ENCODE measurements around the gene ATP8B2.

The ATP8B2 gene

DNA sequence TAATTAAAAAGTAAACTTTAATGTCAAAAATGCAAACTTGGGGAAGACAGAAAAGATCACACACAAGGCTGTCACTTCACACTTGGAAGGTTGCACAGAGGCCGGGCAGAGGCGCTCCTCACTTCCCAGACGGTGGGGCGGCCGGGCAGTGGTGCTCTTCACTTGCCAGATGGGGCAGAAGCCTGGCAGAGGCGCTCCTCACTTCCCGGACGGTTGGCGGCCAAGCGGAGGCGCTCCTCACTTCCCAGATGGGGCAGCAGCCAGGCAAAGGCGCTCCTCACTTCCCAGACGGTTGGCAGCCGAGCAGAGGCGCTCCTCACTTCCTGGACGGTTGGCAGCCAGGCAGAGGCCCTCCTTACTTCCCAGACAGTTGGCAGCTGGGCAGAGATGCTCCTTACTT is 54.0 kb downstream of the ATP8B2 start:
- Mint-ChIP-seq H3K27me3 (no peaks in the 10 kb centered on the region), H3K9me3 (no peaks in the 10 kb centered on the region), H3K4me3 (no peak overlapping the region), H3K4me1 (ENCODE audit: low read depth) (peaks cover 14% of the 10 kb centered on the region), H3K27ac (no peak overlapping the region), H3K36me3 (ENCODE audit: low read depth) (no peaks in the 10 kb centered on the region)
- no peak for DNase-seq

DNA sequence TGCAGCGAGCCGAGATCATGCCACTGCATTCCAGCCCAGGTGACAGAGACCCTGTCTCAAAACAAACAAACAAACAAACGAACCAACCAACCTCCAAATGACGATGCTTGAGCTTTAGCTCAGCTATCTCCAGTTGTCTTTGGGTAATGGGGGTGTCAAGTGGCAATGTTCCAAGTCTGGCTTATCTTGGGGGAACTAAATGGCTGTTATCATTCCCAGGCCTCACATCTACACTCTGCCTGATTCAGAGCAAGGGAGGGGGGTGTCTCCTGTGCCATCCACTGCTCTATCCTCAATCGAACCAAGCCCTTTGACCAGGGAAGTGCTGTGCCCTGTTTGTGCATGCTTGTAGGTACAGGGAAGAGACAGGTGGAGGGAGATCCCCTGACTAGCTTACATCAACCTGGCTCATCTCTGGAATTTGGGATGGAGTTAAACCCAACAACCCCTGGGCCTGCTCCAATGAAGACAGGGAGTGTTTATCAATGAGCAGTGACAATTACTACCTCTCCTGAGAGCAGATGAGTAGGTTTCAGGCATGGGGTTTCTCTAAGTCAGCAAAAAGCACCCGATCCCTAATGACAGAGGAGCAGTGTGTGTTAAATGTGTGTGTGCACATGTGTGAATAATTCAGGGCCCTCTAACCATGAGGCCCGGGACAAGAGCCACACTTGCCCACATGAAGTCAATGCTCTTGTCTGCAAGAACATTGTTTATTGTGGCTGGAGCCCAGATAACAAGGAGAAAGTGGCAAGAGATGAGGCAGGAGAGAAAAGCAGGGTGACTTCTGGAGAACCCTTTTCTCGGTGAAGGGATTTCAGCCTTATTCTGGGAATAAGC is 59.5 kb downstream of the ATP8B2 start:
- peaks cover 44% of the 10 kb centered on the region for H3K4me1 Mint-ChIP-seq (ENCODE audit: low read depth)
- no peak for DNase-seq
- no peaks in the 10 kb centered on the region for H3K9me3 Mint-ChIP-seq
- no peaks in the 10 kb centered on the region for H3K36me3 Mint-ChIP-seq (ENCODE audit: low read depth)
- H3K27me3 Mint-ChIP-seq, result no peaks in the 10 kb centered on the region
- peak overlapping the region; percentile 96 for H3K27ac Mint-ChIP-seq
- no peak overlapping the region for H3K4me3 Mint-ChIP-seq

DNA sequence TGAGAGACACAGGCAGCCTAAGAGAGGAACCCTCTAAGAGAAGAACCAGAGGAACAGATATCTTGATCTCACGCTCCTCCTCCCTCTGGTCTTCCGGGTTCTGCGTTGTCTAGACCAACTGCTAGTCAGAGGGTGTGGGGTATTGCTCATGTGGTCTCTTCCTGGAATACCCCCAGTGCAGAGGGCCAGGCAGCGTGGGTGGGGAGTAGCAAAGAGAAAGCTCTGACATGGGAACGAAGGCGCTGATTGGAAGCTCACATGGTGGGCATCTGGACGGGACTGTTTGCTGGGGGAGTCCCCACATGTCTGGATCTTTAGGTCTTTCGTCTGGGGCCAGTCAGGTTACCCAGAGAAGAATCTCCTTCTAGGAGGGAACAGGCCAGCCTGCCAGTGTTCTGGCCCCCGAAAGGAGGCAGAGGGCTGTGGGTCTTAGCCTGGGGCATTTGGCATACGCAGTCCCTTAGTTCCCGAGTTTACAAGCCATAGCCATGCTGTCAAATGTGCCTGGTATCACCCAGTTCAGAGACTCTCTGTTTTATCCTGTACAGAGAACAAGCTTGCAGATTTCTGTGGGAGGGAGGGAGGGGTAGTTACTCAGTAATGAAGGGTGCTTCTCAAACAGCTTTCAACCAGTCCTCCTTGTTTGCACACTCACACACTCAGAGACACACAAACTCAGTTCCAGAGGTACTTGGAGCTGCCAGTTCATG is 61.5 kb downstream of the ATP8B2 start:
- Mint-ChIP-seq H3K36me3 (ENCODE audit: low read depth) (no peaks in the 10 kb centered on the region), H3K27ac (peak overlapping the region; percentile 96), H3K27me3 (no peaks in the 10 kb centered on the region), H3K4me1 (ENCODE audit: low read depth) (peaks cover 47% of the 10 kb centered on the region), H3K4me3 (peak overlapping the region; percentile 69), H3K9me3 (no peaks in the 10 kb centered on the region)
- peak; percentile 85 for DNase-seq

DNA sequence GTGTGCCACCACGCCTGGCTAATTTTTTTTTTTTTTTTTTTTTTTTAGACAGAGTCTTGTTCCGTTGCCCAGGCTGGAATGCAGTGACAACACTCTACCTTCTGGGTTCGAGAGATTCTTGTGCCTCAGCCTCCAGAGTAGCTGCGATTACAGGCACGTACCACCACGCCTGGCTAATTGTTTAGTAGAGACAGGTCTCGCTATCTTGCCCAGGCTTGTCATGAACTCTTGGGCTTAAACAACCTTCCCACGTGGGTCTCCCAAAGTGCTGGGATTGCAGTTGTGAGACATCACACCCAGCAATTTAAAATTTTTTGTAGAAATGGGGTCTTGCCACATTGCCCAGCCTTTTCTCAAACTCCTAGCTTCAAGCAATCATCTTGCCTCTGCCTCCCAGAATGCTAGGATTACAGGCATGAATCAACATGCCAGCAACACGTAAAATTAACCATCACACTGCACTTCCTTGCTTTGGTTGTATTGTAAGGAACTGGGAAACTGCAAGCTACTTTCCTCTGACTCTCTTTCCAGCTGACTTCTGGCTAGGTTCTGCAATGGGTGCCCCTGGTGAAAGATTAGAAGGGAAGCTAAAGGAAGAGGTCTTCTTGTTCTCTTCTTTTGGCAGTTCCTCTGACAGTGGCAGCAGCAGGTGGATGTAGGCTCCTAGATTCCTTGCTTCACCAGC is 65.9 kb downstream of the ATP8B2 start:
- no peak overlapping the region for H3K4me3 Mint-ChIP-seq
- DNase-seq, result peak; percentile 19
- H3K4me1 Mint-ChIP-seq (ENCODE audit: low read depth), result peaks cover 24% of the 10 kb centered on the region
- H3K27me3 Mint-ChIP-seq, result no peaks in the 10 kb centered on the region
- H3K36me3 Mint-ChIP-seq (ENCODE audit: low read depth), result no peaks in the 10 kb centered on the region
- H3K9me3 Mint-ChIP-seq, result no peaks in the 10 kb centered on the region
- H3K27ac Mint-ChIP-seq, result no peak overlapping the region

DNA sequence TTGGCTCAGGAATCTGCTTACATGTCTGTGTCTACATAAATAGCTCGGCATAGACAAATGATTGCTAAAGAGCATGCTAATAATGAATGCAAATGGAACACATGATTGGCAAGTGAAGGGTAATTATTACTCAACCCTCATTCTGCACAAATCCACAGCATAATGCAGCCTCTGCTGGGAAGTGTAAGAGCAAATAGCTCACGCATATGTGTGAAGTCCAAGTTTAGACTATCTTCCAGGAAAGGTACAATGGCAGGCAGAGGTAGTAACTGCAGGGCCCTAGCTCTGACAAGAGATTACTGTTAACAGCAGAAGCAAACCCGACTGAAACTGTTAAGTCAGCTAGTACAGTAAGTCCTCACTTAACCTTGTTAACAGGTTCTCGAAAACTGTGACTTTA is 72.8 kb downstream of the ATP8B2 start:
- Mint-ChIP-seq H3K27me3 (no peaks in the 10 kb centered on the region), H3K27ac (no peak overlapping the region), H3K9me3 (no peaks in the 10 kb centered on the region), H3K36me3 (ENCODE audit: low read depth) (no peaks in the 10 kb centered on the region), H3K4me1 (ENCODE audit: low read depth) (peaks cover 32% of the 10 kb centered on the region), H3K4me3 (no peak overlapping the region)
- DNase-seq, result no peak

DNA sequence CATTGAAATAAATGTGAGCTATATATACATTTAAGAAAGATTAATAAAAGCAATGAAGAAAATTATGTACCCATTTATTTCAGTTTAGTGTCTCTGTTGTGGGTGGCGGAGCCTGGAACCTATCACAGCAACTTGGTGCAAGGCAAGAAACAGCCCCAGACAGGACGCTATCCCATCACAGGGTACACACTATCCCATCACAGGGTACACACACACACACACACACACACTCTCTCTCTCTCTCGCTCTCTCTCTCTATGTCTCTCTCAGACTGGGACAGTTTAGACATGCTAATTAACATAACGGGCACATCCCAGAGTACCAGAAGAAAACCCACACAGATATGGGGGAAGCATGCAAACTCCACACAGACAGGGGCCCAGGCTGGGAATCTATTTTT is 73.4 kb downstream of the ATP8B2 start:
- no peaks in the 10 kb centered on the region for H3K36me3 Mint-ChIP-seq (ENCODE audit: low read depth)
- no peak overlapping the region for H3K4me3 Mint-ChIP-seq
- H3K27me3 Mint-ChIP-seq, result no peaks in the 10 kb centered on the region
- peak overlapping the region; percentile 48 for H3K27ac Mint-ChIP-seq
- peaks cover 38% of the 10 kb centered on the region for H3K4me1 Mint-ChIP-seq (ENCODE audit: low read depth)
- no peaks in the 10 kb centered on the region for H3K9me3 Mint-ChIP-seq
- DNase-seq, result no peak

DNA sequence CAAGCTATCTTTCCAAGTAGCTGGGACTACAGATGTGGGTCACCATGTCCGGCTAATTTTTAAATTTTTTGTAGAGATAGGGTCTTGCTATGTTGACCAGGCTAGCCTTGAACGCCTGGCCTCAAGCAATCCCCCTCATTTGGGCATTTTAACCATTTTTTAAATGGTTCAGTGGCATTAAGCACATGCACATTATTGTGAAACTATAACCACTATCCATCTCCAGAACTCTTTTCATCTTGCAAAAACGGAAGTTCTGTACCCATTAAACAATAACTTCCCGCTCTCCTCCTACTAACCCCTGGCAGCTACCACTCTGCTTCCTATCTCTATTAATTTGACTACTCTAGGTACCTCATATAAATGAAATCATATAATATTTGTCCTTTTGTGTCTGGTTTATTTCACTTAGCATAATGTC is 75.1 kb downstream of the ATP8B2 start:
- Mint-ChIP-seq H3K9me3 (no peaks in the 10 kb centered on the region), H3K27ac (no peak overlapping the region), H3K4me3 (no peak overlapping the region), H3K4me1 (ENCODE audit: low read depth) (peaks cover 53% of the 10 kb centered on the region), H3K36me3 (ENCODE audit: low read depth) (no peaks in the 10 kb centered on the region), H3K27me3 (no peaks in the 10 kb centered on the region)
- no peak for DNase-seq
